Measurements from ENCODE around the gene CARMIL1. TPM values are rescaled to one million over a fixed set of nuclear protein-coding genes. Genes with fewer than 3 reads are reported as not detected.

The CARMIL1 gene
- total RNA-seq, 2 experiments from 2014 or later, result 3.6 to 4.1 TPM

GRCh38 chr6:25248123-25248522, 31.1 kb upstream of the CARMIL1 start:
- Mint-ChIP-seq H3K4me1 (ENCODE audit: low read depth) (peaks cover 18% of the 10 kb centered on the region), H3K36me3 (ENCODE audit: low read depth) (no peaks in the 10 kb centered on the region), H3K4me3 (no peak overlapping the region), H3K27me3 (peaks cover 10% of the 10 kb centered on the region), H3K27ac (no peak overlapping the region), H3K9me3 (no peaks in the 10 kb centered on the region)
- POLR2A ChIA-PET, result no interaction called here
- CTCF ChIA-PET, result no interaction called here
- ATAC-seq (no peak), DNase-seq (no peak)
- intact Hi-C loops (cut with micrococcal nuclease), result no loop called here
- TF ChIP-seq CTCF (IDR thresholded peaks at IDR 0.05), result no peak

GRCh38 chr6:25249133-25249532, 30.0 kb upstream of the CARMIL1 start:
- no peaks in the 10 kb centered on the region for H3K36me3 Mint-ChIP-seq (ENCODE audit: low read depth)
- ChIA-PET CTCF (interaction anchor here (0.7 to 4.1 kb wide), 5 partner anchors 14 to 308 kb away, joined by 3 to 29 read pairs (median 5); no protein-coding TSS in a partner anchor), POLR2A (no interaction called here)
- H3K4me3 Mint-ChIP-seq, result no peak overlapping the region
- DNase-seq (no peak), ATAC-seq (no peak)
- peaks cover 11% of the 10 kb centered on the region for H3K27me3 Mint-ChIP-seq
- H3K27ac Mint-ChIP-seq, result no peak overlapping the region
- no peaks in the 10 kb centered on the region for H3K9me3 Mint-ChIP-seq
- intact Hi-C loops (cut with micrococcal nuclease), result no loop called here
- TF ChIP-seq CTCF (IDR thresholded peaks at IDR 0.05), result no peak
- peaks cover 18% of the 10 kb centered on the region for H3K4me1 Mint-ChIP-seq (ENCODE audit: low read depth)

GRCh38 chr6:25250878-25251277, 28.3 kb upstream of the CARMIL1 start:
- H3K36me3 Mint-ChIP-seq (ENCODE audit: low read depth), result no peaks in the 10 kb centered on the region
- H3K4me3 Mint-ChIP-seq, result no peak overlapping the region
- H3K9me3 Mint-ChIP-seq, result no peaks in the 10 kb centered on the region
- no peak overlapping the region for H3K27ac Mint-ChIP-seq
- no peak for TF ChIP-seq CTCF (IDR thresholded peaks at IDR 0.05)
- peaks cover 18% of the 10 kb centered on the region for H3K4me1 Mint-ChIP-seq (ENCODE audit: low read depth)
- peaks cover 10% of the 10 kb centered on the region for H3K27me3 Mint-ChIP-seq
- DNase-seq (peak; percentile 46), ATAC-seq (peak; percentile 83)
- POLR2A ChIA-PET, result interaction anchor here (1.0 to 1.2 kb wide), 3 partner anchors 125 to 408 kb away, joined by 3 read pairs; no protein-coding TSS in a partner anchor
- intact Hi-C loops (cut with micrococcal nuclease), result no loop called here
- CTCF ChIA-PET, result interaction anchor here (1.0 to 4.1 kb wide), 4 partner anchors 15 to 27 kb away, joined by 3 to 29 read pairs (median 10); no protein-coding TSS in a partner anchor

GRCh38 chr6:25251426-25251825, 27.7 kb upstream of the CARMIL1 start:
- intact Hi-C loops (cut with micrococcal nuclease), result no loop called here
- Mint-ChIP-seq H3K36me3 (ENCODE audit: low read depth) (no peaks in the 10 kb centered on the region), H3K27ac (no peak overlapping the region), H3K9me3 (no peaks in the 10 kb centered on the region), H3K4me3 (no peak overlapping the region), H3K4me1 (ENCODE audit: low read depth) (peaks cover 18% of the 10 kb centered on the region), H3K27me3 (peaks cover 12% of the 10 kb centered on the region)
- ATAC-seq (no peak), DNase-seq (no peak)
- POLR2A ChIA-PET, result interaction anchor here (1.0 to 1.1 kb wide), 2 partner anchors 125 to 260 kb away, joined by 3 read pairs; no protein-coding TSS in a partner anchor
- CTCF ChIA-PET, result interaction anchor here (1.7 to 4.1 kb wide), 3 partner anchors 14 to 28 kb away, joined by 7 to 29 read pairs (median 13); no protein-coding TSS in a partner anchor
- no peak for TF ChIP-seq CTCF (IDR thresholded peaks at IDR 0.05)

- TF ChIP-seq CTCF (IDR thresholded peaks at IDR 0.05), result no peak
- ChIA-PET CTCF (interaction anchor here (1.1 to 2.2 kb wide), 4 partner anchors 12 to 236 kb away, joined by 3 to 9 read pairs (median 5); partner anchors contain the start of gene CARMIL1), POLR2A (no interaction called here)
- H3K27me3 Mint-ChIP-seq, result peaks cover 12% of the 10 kb centered on the region
- DNase-seq (no peak), ATAC-seq (no peak)
- no peak overlapping the region for H3K27ac Mint-ChIP-seq
- H3K4me3 Mint-ChIP-seq, result no peak overlapping the region
- H3K36me3 Mint-ChIP-seq (ENCODE audit: low read depth), result no peaks in the 10 kb centered on the region
- peaks cover 12% of the 10 kb centered on the region for H3K4me1 Mint-ChIP-seq (ENCODE audit: low read depth)
- no peaks in the 10 kb centered on the region for H3K9me3 Mint-ChIP-seq
- intact Hi-C loops (cut with micrococcal nuclease), result no loop called here
Observed at GRCh38 chr6:25253351-25253750, 25.8 kb upstream of the CARMIL1 start.

All from activated CD8-positive, alpha-beta T cell treated with anti-CD3 and anti-CD28 coated beads for 36 hours (primary cell).